ENCODE results near the gene ORMDL2. TPM values are rescaled to one million over a fixed set of nuclear protein-coding genes. Genes with fewer than 3 reads are reported as not detected.

Gene ORMDL2
- total and polyA plus RNA-seq, 8 donors = 0.89 to 53.9 (median 12.7) TPM; not detected in 1

DNA sequence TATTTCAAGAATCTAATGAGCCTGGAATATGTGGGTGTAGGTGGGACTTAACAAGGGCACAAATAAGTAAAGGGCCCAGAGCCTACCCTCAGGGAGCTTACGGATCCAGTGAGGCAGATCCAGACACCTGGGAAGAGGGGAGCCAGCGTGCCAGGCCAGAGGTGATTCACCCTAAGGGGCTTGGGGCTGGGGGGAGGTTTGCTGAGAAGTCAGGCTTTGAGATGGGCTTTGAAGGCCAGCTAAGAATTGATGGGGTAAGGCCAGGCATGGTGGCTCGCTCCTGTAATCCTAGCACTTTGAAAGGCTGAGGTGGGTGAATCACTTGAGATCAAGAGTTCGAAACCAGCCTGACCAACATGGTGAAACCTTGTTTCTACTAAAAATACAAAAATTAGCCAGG is 25.6 kb downstream of the ORMDL2 start:
- Histone ChIP-seq H3K4me3 (no peak overlapping the region), H3K9me3 (no peaks in the 10 kb centered on the region), H3K4me1 (peaks cover 0 to 10% (median 5%) of the 10 kb centered on the region in 4 donors), H3K27me3 (peaks cover 0 to 2% (median 0%) of the 10 kb centered on the region in 3 donors), H3K36me3 (peaks cover 0 to 10% (median 0%) of the 10 kb centered on the region in 4 donors), H3K27ac (peak overlapping the region in 4 of 5 donors; percentile 74 to 80 (median 78))
- no peak for DNase-seq
- WGBS, 5 donors = 89 to 99% (median 98%) methylated on average over 4 of the region's 4 CpGs
- intact Hi-C loops (cut with DNase I; ENCODE audit: low total_unique reads) = no loop called here
- TF ChIP-seq POLR2A (IDR thresholded peaks at IDR 0.05) = no peak
- TF ChIP-seq POLR2AphosphoS5 (IDR thresholded peaks at IDR 0.05) = no peak
- TF ChIP-seq, protein P1, sequence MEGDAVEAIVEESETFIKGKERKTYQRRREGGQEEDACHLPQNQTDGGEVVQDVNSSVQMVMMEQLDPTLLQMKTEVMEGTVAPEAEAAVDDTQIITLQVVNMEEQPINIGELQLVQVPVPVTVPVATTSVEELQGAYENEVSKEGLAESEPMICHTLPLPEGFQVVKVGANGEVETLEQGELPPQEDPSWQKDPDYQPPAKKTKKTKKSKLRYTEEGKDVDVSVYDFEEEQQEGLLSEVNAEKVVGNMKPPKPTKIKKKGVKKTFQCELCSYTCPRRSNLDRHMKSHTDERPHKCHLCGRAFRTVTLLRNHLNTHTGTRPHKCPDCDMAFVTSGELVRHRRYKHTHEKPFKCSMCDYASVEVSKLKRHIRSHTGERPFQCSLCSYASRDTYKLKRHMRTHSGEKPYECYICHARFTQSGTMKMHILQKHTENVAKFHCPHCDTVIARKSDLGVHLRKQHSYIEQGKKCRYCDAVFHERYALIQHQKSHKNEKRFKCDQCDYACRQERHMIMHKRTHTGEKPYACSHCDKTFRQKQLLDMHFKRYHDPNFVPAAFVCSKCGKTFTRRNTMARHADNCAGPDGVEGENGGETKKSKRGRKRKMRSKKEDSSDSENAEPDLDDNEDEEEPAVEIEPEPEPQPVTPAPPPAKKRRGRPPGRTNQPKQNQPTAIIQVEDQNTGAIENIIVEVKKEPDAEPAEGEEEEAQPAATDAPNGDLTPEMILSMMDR (IDR thresholded peaks at IDR 0.05) = no peak
- TF ChIP-seq EP300 (IDR thresholded peaks at IDR 0.05) = no peak

DNA sequence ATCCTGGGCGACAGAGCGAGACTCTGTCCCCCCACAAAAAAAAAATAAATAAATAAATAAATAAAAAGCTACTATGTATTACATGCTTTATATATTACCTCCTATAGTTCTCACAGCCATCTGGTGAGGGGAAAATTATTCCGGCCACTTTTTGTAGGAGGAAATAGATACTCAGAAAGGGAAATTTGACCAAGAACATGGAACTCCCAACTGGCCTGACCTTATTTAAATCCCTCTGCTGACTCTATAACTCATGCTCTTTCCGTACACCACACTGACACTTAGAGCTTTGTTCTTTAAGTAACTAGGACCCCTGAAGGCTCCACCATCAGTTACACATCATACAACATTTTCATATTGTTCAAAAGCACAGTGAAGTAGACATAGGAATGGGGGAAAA is 27.1 kb downstream of the ORMDL2 start:
- H3K9me3 ChIP-seq = no peaks in the 10 kb centered on the region
- peaks cover 0 to 6% (median 0%) of the 10 kb centered on the region in 3 donors for H3K27me3 ChIP-seq
- no peak for DNase-seq
- peaks cover 0 to 12% (median 7%) of the 10 kb centered on the region in 4 donors for H3K4me1 ChIP-seq
- no peak for TF ChIP-seq POLR2A (IDR thresholded peaks at IDR 0.05)
- TF ChIP-seq EP300 (IDR thresholded peaks at IDR 0.05) = no peak
- TF ChIP-seq POLR2AphosphoS5 (IDR thresholded peaks at IDR 0.05) = no peak
- TF ChIP-seq, protein P1 (IDR thresholded peaks at IDR 0.05) = no peak
- WGBS, 5 donors = 89 to 95% (median 93%) methylated on average over 4 of the region's 4 CpGs
- H3K4me3 ChIP-seq = no peak overlapping the region
- peak overlapping the region in 3 of 5 donors; percentile 51 to 95 (median 87) for H3K27ac ChIP-seq
- H3K36me3 ChIP-seq = peaks cover 0 to 5% (median 0%) of the 10 kb centered on the region in 4 donors
- intact Hi-C loops (cut with DNase I; ENCODE audit: low total_unique reads) = no loop called here

DNA sequence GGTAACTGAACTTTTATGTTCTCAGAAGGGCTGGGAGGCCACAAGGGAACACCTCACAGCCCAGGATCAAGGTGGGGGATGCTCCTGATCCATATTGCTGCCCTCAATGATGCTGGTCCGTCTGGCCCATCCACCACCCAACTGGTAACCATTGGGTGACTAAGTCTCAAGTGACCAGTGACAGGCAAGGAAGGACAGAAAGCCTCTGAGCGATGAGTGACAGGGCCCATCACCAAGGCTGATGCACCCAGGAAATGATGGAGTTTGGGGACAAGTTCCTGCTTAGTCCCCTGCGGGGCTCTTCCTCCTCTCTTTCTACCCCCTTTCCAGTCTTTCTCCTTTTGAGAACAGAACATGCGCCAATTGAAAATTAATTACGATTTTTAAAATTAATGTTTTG is 27.5 kb downstream of the ORMDL2 start:
- H3K4me1 ChIP-seq = peaks cover 0 to 12% (median 7%) of the 10 kb centered on the region in 4 donors

DNA sequence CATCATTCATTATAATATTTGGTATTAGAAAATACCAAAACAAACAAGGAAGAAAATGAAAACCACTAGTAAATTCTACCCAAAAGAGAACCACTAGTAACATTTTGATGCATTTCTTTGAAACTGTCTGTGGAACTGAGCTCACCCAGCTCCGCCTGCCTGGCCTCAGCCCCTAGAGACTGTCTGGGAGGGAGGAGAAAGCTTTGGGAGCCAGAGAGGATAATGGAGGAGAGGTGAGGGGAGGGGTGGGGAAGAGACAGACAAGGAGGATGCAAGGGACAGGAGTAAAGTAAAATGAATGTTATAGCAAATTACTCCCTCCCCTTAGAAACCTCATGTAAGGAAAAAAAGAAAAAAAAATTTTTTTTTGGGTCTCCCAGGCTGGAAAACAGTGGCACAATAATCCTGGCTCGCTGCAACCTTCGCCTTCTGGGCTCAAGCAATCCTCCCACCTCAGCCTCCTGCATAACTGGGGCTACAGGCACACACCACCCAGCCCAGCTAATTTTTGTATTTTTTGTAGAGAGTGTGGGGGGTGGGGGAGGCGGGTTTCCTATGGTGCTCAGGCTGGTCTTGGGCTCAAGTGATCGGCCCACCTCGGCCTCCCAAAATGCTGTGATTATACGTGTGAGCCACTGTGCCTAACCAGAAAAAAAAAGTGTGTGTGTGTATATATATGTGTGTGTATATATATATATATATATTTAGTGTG is 28.1 kb downstream of the ORMDL2 start:
- WGBS, 5 donors = 72 to 89% (median 86%) methylated on average over 7 of the region's 7 CpGs
- H3K4me3 ChIP-seq = no peak overlapping the region

More for the DNA sequence above, 27.5 kb downstream of the ORMDL2 start:
- Histone ChIP-seq H3K27ac (peak overlapping the region in 3 of 5 donors; percentile 51 to 95 (median 87)), H3K27me3 (peaks cover 0 to 6% (median 0%) of the 10 kb centered on the region in 3 donors), H3K4me3 (no peak overlapping the region), H3K36me3 (peaks cover 0 to 3% (median 0%) of the 10 kb centered on the region in 4 donors), H3K9me3 (no peaks in the 10 kb centered on the region)
- TF ChIP-seq, protein P1 (IDR thresholded peaks at IDR 0.05) = no peak
- TF ChIP-seq EP300 (IDR thresholded peaks at IDR 0.05) (no peak), POLR2AphosphoS5 (IDR thresholded peaks at IDR 0.05) (no peak), POLR2A (IDR thresholded peaks at IDR 0.05) (no peak)
- intact Hi-C loops (cut with DNase I; ENCODE audit: low total_unique reads) = no loop called here
- WGBS, 5 donors = 83 to 94% (median 87%) methylated on average over 5 of the region's 5 CpGs
- no peak for DNase-seq

More for the DNA sequence above, 28.1 kb downstream of the ORMDL2 start:
- H3K27ac ChIP-seq = peak overlapping the region in 4 of 5 donors; percentile 51 to 95 (median 88)
- peaks cover 0 to 12% (median 7%) of the 10 kb centered on the region in 4 donors for H3K4me1 ChIP-seq
- peaks cover 0 to 8% (median 0%) of the 10 kb centered on the region in 3 donors for H3K27me3 ChIP-seq
- no peak for TF ChIP-seq POLR2A (IDR thresholded peaks at IDR 0.05)
- no peak for TF ChIP-seq POLR2AphosphoS5 (IDR thresholded peaks at IDR 0.05)
- TF ChIP-seq, protein P1 (IDR thresholded peaks at IDR 0.05) = no peak
- TF ChIP-seq EP300 (IDR thresholded peaks at IDR 0.05) = no peak
- no peaks in the 10 kb centered on the region for H3K36me3 ChIP-seq
- no peak for DNase-seq
- intact Hi-C loops (cut with DNase I; ENCODE audit: low total_unique reads) = no loop called here
- H3K9me3 ChIP-seq = no peaks in the 10 kb centered on the region
